H1 (cell line): ENCODE measurements around the gene POU3F1. TPM values are rescaled to one million over a fixed set of nuclear protein-coding genes. Genes with fewer than 3 reads are reported as not detected.

Experiments used
- BACH1 ChIP-seq: IDR thresholded peaks from 2 replicates; pipeline ENCODE4 v1.6.1; 2012; ENCODE audit warnings: low read length, improper control_type of control experiment
- BCL11A ChIP-seq, 2 experiments: IDR thresholded peaks; one replicate each; pipeline ENCODE4 v1.6.1; 2011; ENCODE audit warnings: low read depth in 2 of 2, low read length in 2 of 2, mild to moderate bottlenecking in 2 of 2
- BRCA1 ChIP-seq: IDR thresholded peaks from 2 replicates; pipeline ENCODE4 v1.6.1; 2012; ENCODE audit warnings: low read depth, low read length, improper control_type of control experiment
- CBX5 ChIP-seq: fragments of 300-800, 300-1000 bp; sonication (generic); IDR thresholded peaks from 2 replicates; pipeline ENCODE4 v1.7.1; 2016; ENCODE audit warnings: antibody characterized with exemption, low read length, low read depth
- CHD1 ChIP-seq: IDR thresholded peaks from 2 replicates; pipeline ENCODE4 v1.6.1; 2012; ENCODE audit warnings: low read depth, low read length, improper control_type of control experiment
- CTBP2 ChIP-seq: IDR thresholded peaks from 2 replicates; pipeline ENCODE4 v1.7.0; 2011; ENCODE audit warnings: borderline replicate concordance, mild to moderate bottlenecking, moderate library complexity, mixed read lengths, low read length; ENCODE audit not compliant: insufficient read depth, insufficient read length
- HDAC2 ChIP-seq, 2 experiments: fragments of 300-600 bp in 1 of 2; sonication (generic) in 1 of 2; IDR thresholded peaks; 2 replicates each; pipeline ENCODE4 v1.6.1; 2011 to 2012; ENCODE audit warnings: low read depth in 2 of 2, low read length in 2 of 2, mild to moderate bottlenecking in 2 of 2, moderate library complexity in 2 of 2, borderline replicate concordance in 1 of 2, inconsistent platforms in 1 of 2
- KDM1A ChIP-seq: fragments of 200-600, 300-600 bp; sonication (generic); IDR thresholded peaks from 2 replicates; pipeline ENCODE4 v1.7.1; 2016; ENCODE audit warnings: mild to moderate bottlenecking, low read length, borderline replicate concordance
- KDM5A ChIP-seq: fragments of 200-600 bp; IDR thresholded peaks from 2 replicates; pipeline ENCODE4 v1.7.1; 2012; ENCODE audit warnings: mild to moderate bottlenecking, low read length, inconsistent platforms, mixed read lengths
- MAFK ChIP-seq: IDR thresholded peaks from 2 replicates; pipeline ENCODE4 v1.6.1; 2012; ENCODE audit warnings: low read depth, mild to moderate bottlenecking, improper control_type of control experiment, low read length
- NRF1 ChIP-seq: IDR thresholded peaks from 2 replicates; pipeline ENCODE4 v1.6.1; 2011; ENCODE audit warnings: mild to moderate bottlenecking, low read depth, low read length, improper control_type of control experiment
- POLR2A ChIP-seq, 2 experiments: IDR thresholded peaks; 1 replicate in 1 of 2; 2 replicates in 1 of 2; pipeline ENCODE4 v1.6.1; 2011; ENCODE audit warnings: low read depth in 2 of 2, low read length in 2 of 2, mild to moderate bottlenecking in 2 of 2; ENCODE audit errors: control extremely low read depth in 1 of 2
- POU5F1 ChIP-seq: IDR thresholded peaks from 2 replicates; pipeline ENCODE4 v1.6.1; 2011; ENCODE audit warnings: low read depth, mild to moderate bottlenecking, low read length, moderate library complexity
- RBBP5 ChIP-seq: IDR thresholded peaks from 2 replicates; pipeline ENCODE4 v1.7.1; 2012; ENCODE audit warnings: low read depth, mild to moderate bottlenecking, inconsistent platforms, low read length, moderate library complexity, borderline replicate concordance
- RNF2 ChIP-seq: fragments of 200-900, 300-1000 bp; sonication (generic); IDR thresholded peaks from 2 replicates; pipeline ENCODE4 v1.7.1; 2016; ENCODE audit warnings: borderline replicate concordance, low read depth, mild to moderate bottlenecking, antibody characterized with exemption, low read length; ENCODE audit not compliant: poor library complexity, severe bottlenecking; ENCODE audit errors: missing control alignments
- RXRA ChIP-seq: IDR thresholded peaks from 2 replicates; pipeline ENCODE4 v1.6.1; 2011; ENCODE audit warnings: low read depth, mild to moderate bottlenecking, low read length, moderate library complexity; ENCODE audit not compliant: insufficient read depth
- SAP30 ChIP-seq: fragments of 300-600 bp; sonication (generic); IDR thresholded peaks from 2 replicates; pipeline ENCODE4 v1.7.1; 2012; ENCODE audit warnings: low read length, moderate library complexity, mild to moderate bottlenecking, inconsistent platforms; ENCODE audit not compliant: insufficient read depth, insufficient replicate concordance
- SIN3A ChIP-seq, 2 experiments: IDR thresholded peaks in 1 of 2; conservative IDR thresholded peaks in 1 of 2; 2 replicates each; pipeline ENCODE4 v1.6.1; 2011 to 2012; ENCODE audit warnings: low read length in 2 of 2, improper control_type of control experiment in 1 of 2, low read depth in 1 of 2, mild to moderate bottlenecking in 1 of 2
- SP1 ChIP-seq: IDR thresholded peaks from 2 replicates; pipeline ENCODE4 v1.6.1; 2011; ENCODE audit warnings: low read depth, low read length
- YY1 ChIP-seq: IDR thresholded peaks from 2 replicates; pipeline ENCODE4 v1.6.1; 2011; ENCODE audit warnings: low read depth, mild to moderate bottlenecking, low read length
- polyA plus RNA-seq, 7 experiments: library from polyadenylated mRNA; depleted of rRNA in 3 of 7; stranded (reverse) in 5 of 7; unstranded in 2 of 7; fragments of >200 nt in 5 of 7; fragments of 200-250 nt in 2 of 7; gene quantifications; 1 replicate in 5 of 7; 2 replicates in 1 of 7; 4 replicates in 1 of 7; pipeline versions ENCODE4 v1.2.1 to v1.2.3, GENCODE V29; 2011 to 2013; ENCODE audit warnings: missing spikeins in 2 of 7, mixed read lengths in 2 of 7
- total RNA-seq: library from RNA; stranded (reverse); fragmentation: NEBNext Ultra II Directional; extraction: Animal tissue kit (Norgen Biotek cat#: 25700); gene quantifications from 2 replicates; pipeline ENCODE4 v1.2.1, GENCODE V29; 2021
- TF ChIP-seq, protein P1 (sequence below): IDR thresholded peaks from 2 replicates; pipeline ENCODE4 v1.6.1; 2011; ENCODE audit warnings: low read depth, mild to moderate bottlenecking, low read length; ENCODE audit not compliant: insufficient read depth

POU3F1 gene
- total and polyA plus RNA-seq, 2 of the 8 experiments (the other 6 are each of a cell fraction or from before 2014, with no cell fraction given), result 4.2 to 10.8 TPM

DNA sequence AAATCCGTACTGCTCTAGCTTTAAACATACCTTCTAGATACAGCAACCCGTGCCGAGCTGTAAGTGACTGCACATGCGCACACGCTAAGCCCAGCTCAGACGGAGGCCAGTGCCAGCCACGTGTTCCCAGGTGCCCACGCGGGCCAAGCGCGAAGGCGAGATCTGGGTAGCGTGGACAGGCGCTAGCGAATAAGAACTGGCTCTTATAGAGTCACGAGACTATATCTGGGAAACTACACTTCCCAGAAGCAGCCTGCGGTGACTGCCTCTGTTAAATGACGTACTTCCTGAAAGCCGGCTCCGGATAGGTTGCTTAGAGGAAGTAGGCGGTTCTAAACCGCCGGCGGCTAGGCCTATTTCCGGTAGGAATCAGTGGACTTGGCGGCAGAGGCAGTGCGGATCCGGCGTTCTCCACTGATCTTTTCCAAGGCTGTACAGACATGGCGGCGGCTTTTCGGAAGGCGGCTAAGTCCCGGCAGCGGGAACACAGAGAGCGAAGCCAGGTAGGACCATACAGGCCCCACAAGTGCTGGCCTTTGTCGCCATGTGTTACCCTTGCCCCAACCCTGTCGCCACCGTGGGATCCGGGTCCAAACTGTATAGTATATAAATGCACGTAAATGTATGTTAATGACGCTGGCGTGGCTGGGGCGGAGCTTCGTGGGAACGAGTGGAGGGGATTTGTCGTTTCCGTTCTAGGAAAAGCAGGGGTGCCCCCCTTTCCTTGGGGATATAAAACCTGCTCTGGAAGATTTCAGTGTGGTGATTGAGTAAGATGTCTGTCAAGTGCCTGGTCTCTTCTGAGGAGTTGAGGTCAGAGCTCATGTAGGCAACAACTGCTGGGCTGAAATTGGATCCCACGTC, 34.0 kb downstream of the POU3F1 start, which contains the start of gene UTP11 (continued):
- TF ChIP-seq RXRA (no peak), SAP30 (peak; percentile 74), KDM1A (peak; percentile 72; the same call in 1 of the 2 replicates), BACH1 (peak; percentile 87), KDM5A (peak; percentile 48; the same call in 1 of the 2 replicates), SIN3A (conservative IDR thresholded peaks at IDR 0.05 in 1 of 2, IDR thresholded peaks at IDR 0.05 in 1 of 2; ENCODE audit: low read depth in 1 of 2, low read length in 2 of 2) (0 out of 4 replicates have a peak, but pooled peaks of 1 of the 2 experiments have one; percentile 72), BCL11A (IDR thresholded peaks at IDR 0.05; ENCODE audit: low read depth in 2 of 2, low read length in 2 of 2) (no peak), RNF2 (peak; percentile 34), YY1 (peak; percentile 78), MAFK (no peak), BRCA1 (no peak), RBBP5 (no peak), CTBP2 (no peak), SP1 (peak; percentile 91), POLR2A (IDR thresholded peaks at IDR 0.05; ENCODE audit: control extremely low read depth in 1 of 2, low read depth in 2 of 2, low read length in 2 of 2) (peak; percentile 68 to 84), CBX5 (no peak), CHD1 (no peak), POU5F1 (no peak), NRF1 (peak; percentile 21; the same call in 1 of the 2 replicates), HDAC2 (IDR thresholded peaks at IDR 0.05; ENCODE audit: borderline replicate concordance in 1 of 2, low read depth in 2 of 2, low read length in 2 of 2) (peak; percentile 58 to 88; a peak in 3 of 4 replicates)
- TF ChIP-seq, protein P1, sequence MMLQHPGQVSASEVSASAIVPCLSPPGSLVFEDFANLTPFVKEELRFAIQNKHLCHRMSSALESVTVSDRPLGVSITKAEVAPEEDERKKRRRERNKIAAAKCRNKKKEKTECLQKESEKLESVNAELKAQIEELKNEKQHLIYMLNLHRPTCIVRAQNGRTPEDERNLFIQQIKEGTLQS, result peak; percentile 72; the same call in 1 of the 2 replicates
